HL-60/S4 treated with phorbol 12-myristate 13-acetate at 8.2 ng/mL for 4 days and 3 days (cell line): ENCODE data around the gene NAALAD2.
"Not testable (repeated sequence)": the region's sequence is repeated elsewhere in the genome, so short reads cannot be mapped to it uniquely, and the experiment has no call there.

ENCODE experiments used
- in situ Hi-C: fragments of 300-500 bp; cut with MboI; formaldehyde crosslinking; loops from 2 replicates; pipeline ENCODE4 v1.15.0; 2022; ENCODE audit warnings: low sequenced_read_pairs

NAALAD2 gene

DNA sequence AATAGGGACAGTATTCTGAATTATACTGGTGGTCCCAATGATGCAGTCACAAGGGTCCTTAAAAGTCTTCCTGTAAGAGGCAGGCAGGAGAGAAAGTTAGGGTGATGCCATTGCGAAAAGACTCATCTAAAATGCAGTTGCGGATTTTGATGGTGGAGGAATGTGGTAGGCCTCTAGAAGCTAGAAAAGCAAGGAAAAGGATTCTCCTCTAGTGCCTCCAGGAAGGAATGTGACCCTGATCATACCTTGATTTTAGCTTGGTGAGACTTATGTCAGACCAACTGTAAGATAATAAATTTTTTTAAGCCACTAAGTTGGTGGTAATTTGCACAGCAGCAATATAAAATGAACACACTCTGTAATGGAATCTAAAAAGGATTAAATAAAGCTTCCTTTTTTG lies 54.5 kb downstream of the NAALAD2 start:
- in situ Hi-C loops = no loop called here

DNA sequence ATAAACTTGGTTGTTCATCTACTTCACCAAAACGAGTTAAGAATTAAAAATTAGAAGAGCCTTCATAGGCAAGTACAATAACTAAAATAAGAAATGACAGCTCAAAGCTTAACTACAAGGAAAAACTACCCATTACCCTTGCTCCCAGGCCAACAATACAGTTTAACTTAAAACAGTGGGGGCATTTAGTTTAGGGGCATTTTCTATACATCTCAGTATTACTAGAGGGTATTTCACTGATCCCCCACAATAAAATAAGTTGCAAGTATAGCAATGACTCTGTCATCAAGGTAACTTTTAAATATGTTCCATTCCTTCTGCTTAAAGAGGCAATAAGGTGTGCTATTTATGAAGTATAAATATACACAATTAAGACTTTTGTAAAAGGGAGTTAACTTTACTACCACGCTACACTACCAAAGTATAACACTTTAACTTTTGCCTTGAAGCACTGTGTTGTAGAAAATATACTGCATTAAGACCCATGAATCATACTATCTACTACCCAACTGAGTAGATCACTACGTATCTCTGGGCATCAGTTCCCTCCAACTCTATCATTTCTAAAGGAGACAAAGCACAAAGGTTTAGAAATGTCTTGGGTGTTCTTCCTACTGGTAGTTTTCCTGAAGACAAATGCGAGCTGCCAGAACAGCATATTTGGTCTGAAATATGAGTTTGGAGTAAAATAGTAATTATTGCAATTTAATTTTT lies 58.6 kb downstream of the NAALAD2 start:
- in situ Hi-C loops = no loop called here

DNA sequence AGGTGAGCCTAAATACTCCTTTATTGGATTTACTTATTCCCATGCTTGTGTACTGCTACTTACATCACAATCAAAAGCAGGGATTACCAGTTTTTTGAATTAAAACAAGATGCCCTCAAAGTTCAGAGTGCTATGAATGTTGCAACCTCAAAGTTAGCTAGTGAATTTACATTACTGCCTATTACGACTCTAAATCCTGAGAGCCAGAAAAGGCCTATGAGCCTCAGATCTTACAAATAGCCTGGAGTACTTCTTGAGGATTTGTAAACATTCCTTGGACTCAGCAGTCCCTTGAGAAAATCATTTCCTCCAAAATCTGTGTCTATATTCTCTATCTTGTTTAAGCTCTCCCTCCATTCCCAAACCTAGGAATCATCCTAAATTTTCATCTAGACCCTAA lies 62.9 kb downstream of the NAALAD2 start:
- in situ Hi-C loops = no loop called here

DNA sequence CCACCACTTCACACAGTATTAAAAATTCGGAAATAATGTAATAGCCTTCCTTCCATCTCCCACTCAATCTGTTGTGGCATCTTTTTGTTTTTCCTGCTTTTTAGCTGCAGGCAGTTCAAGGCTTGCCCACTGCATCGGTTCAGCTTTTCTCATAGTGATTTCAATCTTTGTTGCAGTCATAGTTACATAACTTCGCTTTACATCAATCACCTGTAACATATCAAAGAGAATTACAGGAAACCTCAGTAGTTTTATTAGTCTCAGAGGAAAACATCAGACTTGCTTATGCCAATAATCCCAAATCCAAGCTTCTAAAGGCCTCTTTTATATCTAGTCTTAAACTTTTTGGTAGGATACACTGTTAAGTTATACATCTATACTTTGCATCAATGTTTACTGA lies 67.9 kb downstream of the NAALAD2 start:
- in situ Hi-C loops = no loop called here

DNA sequence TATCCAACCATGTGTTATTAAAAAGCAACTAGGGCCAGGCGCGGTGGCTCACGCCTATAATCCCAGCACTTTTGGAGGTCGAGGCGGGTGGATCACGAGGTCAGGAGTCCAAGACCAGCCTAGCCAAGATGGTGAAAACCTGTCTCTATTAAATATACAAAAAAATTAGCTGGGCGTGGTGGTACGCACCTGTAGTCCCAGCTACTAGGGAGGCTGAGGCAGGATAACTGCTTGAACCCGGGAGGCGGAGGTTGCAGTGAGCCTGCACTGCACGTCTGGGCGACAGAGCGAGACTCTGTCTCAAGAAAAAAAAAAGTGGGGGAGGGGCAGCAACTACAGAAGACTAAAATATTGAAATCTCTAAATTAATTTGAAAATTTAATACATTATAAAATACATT lies 69.9 kb downstream of the NAALAD2 start:
- in situ Hi-C loops = no loop called here

DNA sequence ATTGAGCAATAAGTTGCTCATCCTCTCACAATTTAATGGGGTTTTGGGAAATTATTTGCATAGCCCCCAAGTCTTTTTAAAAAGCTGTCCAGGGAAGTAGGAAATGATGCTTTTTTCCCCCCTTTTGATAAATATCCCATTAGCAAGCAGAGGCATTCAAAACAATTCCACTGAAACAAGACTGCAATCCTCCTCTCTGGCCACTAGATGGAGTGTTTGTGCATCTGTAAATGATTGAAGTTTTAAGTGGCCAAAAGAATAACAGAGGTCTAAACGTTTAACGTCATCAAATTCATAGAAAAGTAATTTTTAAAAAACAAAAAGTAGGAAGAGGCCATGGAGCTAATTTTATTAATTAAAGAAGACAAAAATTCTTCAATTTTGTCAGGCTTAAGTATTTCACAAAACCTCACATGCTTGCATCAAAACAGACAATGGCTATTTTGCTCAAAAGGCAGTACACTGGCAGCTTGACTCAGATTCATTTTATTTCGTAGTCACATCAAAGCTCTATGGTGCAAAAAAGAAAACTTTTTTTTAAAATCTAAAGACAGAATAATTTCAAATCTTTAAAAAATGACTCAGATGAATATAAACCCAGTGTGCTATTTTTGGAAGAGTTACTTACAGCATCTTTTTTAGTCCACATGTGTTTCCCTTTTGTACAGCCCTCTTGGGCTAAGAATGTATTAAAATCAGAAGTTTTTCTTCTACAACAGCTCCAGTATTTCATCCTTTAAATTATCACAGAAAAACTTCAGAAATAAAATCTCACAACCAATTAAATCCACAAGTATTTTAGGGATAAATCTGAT lies 70.6 kb downstream of the NAALAD2 start:
- in situ Hi-C loops = no loop called here

DNA sequence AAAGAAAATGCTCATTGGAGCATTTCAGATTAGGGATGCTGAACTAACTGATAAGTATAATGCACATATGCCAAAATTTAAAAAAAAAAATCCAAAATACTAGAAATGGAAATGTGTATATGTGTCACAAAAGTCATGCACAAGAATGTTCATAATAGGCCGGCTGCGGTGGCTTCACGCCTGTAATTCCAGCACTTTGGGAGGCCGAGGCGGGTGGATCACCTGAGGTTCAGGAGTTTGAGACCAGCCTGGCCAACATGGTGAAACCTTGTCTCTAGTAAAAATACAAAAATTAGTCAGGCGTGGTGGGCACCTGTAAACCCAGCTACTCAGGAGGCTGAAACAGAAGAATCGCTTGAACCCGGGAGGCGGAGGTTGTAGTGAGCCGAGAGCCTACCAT lies 73.5 kb downstream of the NAALAD2 start:
- in situ Hi-C loops = not testable (repeated sequence)

DNA sequence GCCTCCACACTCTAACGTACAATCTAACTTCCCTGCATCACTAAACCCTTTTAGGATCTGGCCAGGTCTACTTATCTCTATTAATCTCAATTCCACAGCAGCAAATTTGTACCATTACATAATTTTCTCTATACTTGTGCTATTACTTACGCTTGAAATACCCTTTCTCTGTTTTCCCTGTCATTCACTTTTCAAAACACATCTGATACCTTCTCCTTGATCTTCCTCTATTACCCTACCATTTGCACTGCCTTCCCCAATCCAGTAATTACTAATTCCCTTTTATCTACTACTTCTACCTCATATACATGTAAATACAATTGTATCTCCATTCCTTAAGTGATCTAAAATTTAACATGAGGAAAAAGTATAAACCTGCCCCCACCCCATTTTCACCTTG lies 74.4 kb downstream of the NAALAD2 start:
- in situ Hi-C loops = no loop called here

DNA sequence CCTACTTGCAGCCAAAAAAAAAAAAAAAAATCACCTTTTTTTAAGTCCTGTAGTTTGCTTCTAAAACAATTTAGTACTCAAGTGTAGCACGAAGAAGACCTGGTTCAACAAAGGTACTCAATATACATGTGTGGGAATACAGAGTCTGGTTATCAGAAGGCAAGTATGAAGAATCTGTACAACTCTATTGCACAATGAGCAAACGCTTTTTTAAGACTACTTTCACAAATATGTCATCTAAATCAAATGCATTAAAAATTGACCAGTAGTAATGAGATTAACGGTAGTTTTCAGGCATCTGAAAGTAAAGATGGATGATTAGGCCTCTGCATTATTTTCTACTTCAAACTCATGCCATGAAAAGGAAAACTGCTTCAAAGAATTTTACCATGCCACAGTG lies 78.9 kb downstream of the NAALAD2 start:
- in situ Hi-C loops = no loop called here

DNA sequence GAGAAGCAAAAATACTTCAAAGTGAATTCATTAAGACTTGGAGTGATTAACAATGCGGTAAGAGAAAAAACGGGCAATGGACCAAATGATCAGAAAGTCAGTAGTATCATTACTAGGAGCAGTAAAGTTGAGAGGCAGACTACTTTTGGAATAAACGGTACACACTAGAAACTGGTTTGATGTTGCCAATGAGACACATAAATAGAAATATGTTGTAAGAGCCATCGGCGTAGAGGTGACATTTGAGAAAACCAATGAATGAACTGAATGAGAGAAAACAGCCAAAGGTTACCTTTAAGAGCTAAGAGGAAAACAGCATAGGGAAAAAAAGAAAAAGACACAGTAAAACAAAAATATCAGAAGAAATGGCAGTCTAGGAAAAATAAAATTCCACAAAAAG lies 82.1 kb downstream of the NAALAD2 start:
- in situ Hi-C loops = no loop called here

DNA sequence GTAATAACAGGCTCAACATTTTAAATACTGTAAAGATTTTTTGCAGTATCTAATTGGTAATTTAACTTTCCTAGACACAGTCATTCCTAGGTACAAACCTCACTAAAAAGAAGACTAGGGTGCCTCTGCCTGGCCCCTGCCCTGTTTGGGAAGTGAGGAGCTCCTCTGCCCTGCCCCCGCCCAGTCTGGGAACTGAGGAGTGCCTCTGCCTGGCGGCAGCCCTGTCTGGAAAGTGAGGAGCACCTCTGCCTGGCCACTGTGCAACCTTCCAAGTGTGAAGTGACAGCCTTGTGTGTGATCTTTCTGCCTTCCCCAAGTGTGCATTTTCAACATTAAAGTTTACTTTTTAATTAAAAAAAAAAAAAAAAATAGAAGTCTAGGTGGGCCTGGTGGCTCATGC lies 84.1 kb downstream of the NAALAD2 start:
- in situ Hi-C loops = no loop called here

DNA sequence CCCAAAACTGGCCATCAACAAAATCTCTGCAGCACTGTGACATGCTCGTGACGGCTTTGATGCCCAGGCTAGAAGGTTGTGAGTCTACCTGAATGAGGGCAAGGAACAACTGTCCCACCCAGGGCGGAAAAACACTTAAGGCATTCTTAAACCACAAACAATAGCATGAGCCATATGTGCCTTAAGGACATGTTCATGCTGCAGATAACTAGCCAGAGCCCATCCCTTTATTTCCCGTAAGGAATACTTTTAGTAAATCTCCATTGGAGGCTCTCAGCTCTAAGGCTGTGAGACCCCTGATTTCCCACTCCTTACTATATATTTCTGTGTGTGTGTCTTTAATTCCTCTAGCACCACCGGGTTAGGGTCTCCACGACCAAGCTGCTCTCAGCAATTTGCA lies 85.0 kb downstream of the NAALAD2 start:
- in situ Hi-C loops = no loop called here

DNA sequence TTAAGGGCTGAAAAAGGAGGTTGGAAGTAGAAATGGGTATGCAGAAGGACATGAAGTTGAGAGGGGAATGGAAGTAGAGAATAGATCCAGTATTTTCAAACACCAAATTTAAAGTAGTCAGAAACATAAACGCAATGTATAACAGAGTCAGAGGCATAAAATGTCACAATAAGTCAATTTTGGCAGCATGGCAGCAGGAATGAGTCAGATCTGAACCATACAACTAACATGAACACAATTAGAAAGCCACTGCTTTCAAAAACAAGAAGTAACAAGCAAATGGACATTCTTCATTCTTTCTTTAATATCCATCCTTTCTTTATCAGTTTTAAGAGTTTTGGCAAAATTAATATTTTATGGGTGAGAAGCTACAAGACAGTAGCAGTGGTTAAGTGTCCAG lies 85.9 kb downstream of the NAALAD2 start:
- in situ Hi-C loops = no loop called here

DNA sequence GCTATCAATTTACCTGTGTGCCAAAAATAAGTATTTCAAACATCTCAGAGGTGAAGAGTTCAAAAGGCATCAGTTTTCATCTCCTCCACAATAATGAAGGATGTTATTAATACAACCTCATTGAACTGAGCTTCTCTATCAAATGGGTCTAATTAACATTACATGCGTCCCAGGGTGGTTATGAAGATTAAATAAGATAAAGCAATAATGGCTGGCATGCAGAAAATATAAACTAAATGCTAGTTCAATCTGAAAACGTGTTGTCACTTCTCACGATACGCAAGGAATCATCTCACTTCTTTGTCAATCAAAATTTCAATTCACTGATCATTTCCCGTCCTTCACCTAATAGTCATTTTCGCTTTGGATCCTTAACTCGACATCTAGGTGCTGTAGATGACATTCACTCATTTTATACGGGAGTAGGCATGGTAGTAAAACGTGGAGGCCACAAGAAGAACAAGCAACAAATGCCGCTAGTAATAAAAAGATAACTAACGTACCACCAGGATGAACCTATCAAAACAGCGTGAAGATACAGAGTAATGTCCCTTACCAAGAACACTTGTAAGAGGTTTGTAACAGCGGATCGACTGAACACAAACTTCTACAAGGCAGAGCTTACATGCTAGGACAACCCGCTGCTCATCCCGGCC lies 87.5 kb downstream of the NAALAD2 start:
- in situ Hi-C loops = no loop called here

DNA sequence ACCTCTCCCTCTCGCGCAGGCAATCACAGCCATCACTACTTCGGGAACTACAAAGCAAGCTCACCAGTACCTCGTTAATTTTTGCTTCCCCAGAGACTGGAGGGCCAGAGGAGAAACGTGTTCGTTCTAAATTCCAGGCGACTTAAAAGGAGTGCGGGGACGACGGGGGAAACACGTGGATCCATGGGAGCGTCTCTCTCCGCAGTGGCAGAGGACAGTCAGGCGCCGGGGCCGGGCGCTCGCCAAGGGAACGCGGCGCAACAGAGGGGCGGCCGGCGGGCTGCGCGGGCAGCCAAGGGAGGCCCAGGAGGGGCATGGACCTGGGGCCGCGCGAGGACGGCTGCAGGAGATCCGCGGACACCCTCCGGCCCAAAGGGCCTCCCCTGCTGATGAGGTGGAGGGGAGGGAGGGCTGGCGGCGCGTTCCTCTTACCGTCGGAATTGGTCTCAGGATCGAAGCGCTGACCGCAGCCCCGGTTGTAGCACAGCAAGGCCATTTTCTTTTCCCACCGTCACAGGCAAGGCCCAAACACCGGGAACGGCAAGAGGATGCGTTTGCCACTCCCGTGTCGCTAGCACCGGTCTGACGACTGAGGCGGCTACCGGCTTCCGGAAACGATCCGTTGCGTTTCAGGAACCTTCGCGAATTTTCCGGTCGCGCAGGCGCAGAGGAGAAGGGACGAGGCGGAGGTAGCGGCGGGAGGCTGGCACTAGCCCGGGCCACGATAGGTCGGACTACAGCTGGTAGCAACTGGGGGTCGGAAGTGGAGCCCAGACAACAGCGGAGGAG lies 88.2 kb downstream of the NAALAD2 start, which contains the start of gene CHORDC1:
TSS of gene CHORDC1 (minus strand) at position 591 of the 789 bp plus-strand sequence. CDS start at position 496, 95 bp downstream.
- in situ Hi-C loops = no loop called here

DNA sequence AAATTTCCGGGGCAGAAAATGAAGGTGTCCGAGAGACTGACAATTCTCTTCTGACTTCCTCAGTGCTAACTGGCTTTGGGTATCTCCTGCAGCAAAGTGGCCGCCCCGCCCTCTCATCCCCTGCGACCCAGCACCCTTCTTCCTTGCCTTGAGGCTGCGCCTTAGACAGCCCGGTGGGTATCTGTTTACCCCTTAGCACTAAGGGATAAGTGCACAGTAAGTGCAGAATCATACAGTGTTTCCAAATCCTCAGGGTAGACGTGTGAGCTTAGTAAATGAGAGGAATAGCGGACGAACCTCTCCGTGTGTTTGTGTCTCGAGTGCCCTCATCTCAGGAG lies 88.8 kb downstream of the NAALAD2 start:
- in situ Hi-C loops = no loop called here

DNA sequence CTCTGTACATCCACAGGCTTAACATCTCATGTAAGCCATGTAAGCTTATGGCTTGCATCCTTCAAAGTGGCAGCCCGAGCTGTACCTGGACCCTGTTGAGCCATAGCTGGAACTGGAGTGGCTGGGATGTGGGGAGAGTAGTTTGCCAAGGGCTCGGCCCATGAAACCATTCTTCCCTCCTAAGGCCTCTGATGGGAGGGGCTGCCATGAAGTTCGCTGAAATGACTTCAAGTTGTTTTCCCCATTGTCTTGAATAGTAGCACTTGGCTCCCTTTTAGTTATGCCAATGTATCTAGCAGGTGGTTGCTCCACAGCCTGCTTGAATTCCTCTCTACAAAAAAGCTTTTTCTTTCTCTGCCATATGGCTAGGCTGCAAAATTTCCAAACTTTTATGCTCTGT lies 93.6 kb downstream of the NAALAD2 start:
- in situ Hi-C loops = no loop called here

DNA sequence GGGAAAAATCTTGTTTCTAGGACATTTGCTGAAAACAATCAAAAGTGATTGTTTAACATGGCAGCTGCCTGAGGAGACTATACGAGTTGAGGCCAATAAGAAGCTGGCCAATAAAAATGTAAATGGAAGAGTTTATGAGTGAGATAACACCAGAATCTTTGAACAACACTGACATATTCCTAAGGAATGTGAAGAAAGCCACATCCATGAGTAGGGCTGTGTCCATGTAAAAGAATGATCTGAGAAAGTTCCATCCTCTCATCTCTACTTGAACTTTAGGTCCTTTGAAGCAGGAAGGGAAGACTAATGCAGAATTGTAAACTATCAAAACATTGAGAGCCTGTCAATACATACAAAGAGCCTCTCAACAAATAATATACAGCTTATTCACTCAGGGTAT lies 95.3 kb downstream of the NAALAD2 start:
- in situ Hi-C loops = no loop called here

DNA sequence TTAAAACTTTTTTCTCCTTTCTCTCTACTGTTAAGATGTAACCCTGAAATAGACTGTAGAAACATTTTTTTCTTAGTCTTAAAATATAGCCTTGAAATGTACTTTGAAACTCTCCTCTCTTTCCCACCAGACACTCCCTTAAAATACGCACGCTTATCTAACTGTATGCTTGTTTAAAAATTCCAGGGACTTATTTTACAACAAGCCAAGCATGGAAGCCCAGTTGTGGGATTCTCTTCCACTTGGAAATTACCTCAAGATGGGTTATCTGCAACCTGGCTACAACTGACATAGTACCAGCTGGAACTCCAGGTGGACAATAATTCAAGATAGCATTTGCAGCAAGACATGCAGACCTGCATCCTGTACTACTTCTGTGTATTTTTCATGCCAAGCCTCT lies 100.5 kb downstream of the NAALAD2 start:
- in situ Hi-C loops = no loop called here

DNA sequence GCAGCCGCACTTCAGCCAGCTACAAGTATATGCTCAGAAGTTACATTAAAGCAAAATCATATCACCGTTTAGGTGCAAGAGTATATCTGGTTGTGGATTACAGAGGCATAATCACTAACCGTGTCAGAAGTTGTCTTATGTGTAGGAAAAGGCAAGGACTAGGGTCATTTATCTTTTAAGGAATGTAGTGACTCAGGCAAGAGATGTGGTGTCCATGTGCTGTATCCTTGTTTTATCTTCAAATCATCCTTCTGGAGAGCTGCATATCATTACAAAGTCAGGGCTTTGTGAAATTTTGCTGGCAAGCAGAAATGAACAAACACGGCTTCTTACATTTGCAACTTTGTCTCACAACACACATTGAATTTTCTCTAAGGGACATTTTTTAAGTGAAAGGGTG lies 101.1 kb downstream of the NAALAD2 start:
- in situ Hi-C loops = no loop called here

DNA sequence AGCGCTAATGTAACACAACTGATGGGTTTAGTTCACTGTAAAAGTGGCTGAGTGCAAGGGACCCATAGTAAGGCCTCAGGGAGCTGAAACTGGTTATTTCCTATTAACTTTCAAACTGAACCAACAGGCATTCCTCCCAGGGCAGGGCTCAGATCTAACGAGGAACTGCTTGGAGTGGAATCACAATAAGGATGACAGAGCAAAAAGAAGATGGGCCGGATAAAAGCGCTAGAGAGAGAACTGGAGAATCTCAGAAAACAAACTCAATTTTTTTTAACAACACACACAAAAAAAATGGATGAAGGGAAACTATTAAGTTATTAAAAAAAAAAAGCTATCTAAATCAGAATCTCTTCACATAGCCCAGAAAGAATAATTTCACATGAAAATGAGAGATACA lies 102.5 kb downstream of the NAALAD2 start:
- in situ Hi-C loops = no loop called here
